ENCODE results near the gene C6orf136.
"Not testable (repeated sequence)": the region's sequence is repeated elsewhere in the genome, so short reads cannot be mapped to it uniquely, and the experiment has no call there.

Gene C6orf136, protein sequence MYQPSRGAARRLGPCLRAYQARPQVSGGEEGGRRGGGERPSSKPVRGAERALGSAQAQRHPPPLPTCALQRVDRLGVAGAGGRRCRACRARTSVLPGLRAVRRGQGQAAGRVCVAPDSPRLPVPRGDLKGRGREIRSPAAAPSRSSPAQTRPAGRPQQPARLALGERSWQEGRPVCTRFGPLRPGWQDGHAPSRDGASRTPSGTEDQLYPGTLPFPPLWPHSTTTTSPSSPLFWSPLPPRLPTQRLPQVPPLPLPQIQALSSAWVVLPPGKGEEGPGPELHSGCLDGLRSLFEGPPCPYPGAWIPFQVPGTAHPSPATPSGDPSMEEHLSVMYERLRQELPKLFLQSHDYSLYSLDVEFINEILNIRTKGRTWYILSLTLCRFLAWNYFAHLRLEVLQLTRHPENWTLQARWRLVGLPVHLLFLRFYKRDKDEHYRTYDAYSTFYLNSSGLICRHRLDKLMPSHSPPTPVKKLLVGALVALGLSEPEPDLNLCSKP

GRCh38 chr6:30646450-30647241 is at the start of gene C6orf136:
TSS of gene C6orf136 (plus strand) at chr6:30647133. CDS start at chr6:30647232, 99 bp downstream.
- H3K4me3 ChIP-seq (ENCODE audit: low read depth, low read length) = peak within 1 kb of the TSS; percentile 93
- TF ChIP-seq, protein P1, sequence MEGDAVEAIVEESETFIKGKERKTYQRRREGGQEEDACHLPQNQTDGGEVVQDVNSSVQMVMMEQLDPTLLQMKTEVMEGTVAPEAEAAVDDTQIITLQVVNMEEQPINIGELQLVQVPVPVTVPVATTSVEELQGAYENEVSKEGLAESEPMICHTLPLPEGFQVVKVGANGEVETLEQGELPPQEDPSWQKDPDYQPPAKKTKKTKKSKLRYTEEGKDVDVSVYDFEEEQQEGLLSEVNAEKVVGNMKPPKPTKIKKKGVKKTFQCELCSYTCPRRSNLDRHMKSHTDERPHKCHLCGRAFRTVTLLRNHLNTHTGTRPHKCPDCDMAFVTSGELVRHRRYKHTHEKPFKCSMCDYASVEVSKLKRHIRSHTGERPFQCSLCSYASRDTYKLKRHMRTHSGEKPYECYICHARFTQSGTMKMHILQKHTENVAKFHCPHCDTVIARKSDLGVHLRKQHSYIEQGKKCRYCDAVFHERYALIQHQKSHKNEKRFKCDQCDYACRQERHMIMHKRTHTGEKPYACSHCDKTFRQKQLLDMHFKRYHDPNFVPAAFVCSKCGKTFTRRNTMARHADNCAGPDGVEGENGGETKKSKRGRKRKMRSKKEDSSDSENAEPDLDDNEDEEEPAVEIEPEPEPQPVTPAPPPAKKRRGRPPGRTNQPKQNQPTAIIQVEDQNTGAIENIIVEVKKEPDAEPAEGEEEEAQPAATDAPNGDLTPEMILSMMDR (IDR thresholded peaks at IDR 0.05; ENCODE audit: low read depth, low read length) = no peak

GRCh38 chr6:30597315-30598144 is 49.4 kb upstream of the C6orf136 start:
- TF ChIP-seq, protein P1 (IDR thresholded peaks at IDR 0.05; ENCODE audit: low read depth, low read length) = peak; percentile 83

DNA sequence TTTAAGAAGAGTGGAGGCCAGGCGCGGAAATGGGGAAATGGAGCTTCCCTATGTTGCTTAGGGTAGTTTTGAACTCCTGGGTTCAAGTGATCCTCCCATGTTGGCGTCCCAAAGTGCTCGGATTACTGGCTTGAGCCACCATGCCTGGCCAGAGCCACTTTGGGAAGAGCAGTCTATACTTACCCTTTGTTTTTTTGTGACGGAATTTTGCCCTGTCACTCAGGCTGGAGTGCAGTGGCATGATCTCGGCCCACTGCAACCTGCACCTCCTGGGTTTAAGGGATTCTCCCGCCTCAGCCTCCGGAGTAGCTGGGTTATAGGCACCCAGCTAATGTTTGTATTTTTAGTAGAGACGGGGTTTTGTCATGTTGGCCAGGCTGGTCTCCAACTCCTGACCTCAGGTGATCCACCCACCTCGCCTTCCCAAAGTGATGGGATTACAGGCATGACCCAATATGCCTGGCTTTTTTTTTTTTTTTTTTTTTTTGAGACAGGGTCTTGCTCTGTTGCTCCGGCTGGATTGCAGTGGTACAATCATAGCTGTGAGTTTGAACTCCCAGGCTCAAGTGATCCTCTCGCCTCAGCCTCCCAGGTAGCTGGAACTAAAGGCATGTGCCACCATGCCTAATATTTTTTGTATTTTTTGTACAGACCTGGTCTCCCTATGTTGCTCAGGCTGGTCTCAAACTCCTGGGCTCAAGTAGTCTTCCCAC is 47.9 kb upstream of the C6orf136 start:
- no peak overlapping the region for H3K4me3 ChIP-seq (ENCODE audit: low read depth, low read length)
- TF ChIP-seq, protein P1 (IDR thresholded peaks at IDR 0.05; ENCODE audit: low read depth, low read length) = no peak

More at GRCh38 chr6:30597315-30598144, 49.4 kb upstream of the C6orf136 start:
- H3K4me3 ChIP-seq (ENCODE audit: low read depth, low read length) = not testable (repeated sequence)

GRCh38 chr6:30599625-30600324 is 47.2 kb upstream of the C6orf136 start:
- TF ChIP-seq, protein P1 (IDR thresholded peaks at IDR 0.05; ENCODE audit: low read depth, low read length) = no peak
- no peak overlapping the region for H3K4me3 ChIP-seq (ENCODE audit: low read depth, low read length)

GRCh38 chr6:30600451-30600961 is 46.4 kb upstream of the C6orf136 start:
- no peak overlapping the region for H3K4me3 ChIP-seq (ENCODE audit: low read depth, low read length)
- TF ChIP-seq, protein P1 (IDR thresholded peaks at IDR 0.05; ENCODE audit: low read depth, low read length) = no peak

GRCh38 chr6:30601436-30601814 is 45.5 kb upstream of the C6orf136 start:
- no peak overlapping the region for H3K4me3 ChIP-seq (ENCODE audit: low read depth, low read length)
- TF ChIP-seq, protein P1 (IDR thresholded peaks at IDR 0.05; ENCODE audit: low read depth, low read length) = no peak

Measured in WI38 (cell line).